ENCODE data around the gene PTPRD.

- no peak for TF ChIP-seq CTCF (IDR thresholded peaks at IDR 0.05)
- no peak for TF ChIP-seq EZH2 (IDR thresholded peaks at IDR 0.05; ENCODE audit: borderline replicate concordance, insufficient read depth, low read depth, low read length, poor library complexity, severe bottlenecking)
Measured at GRCh38 chr9:9612755-9613154, 1000.0 kb downstream of the PTPRD start.

Measured in B cell (primary cell).